Thyroid gland (tissue), 4 donors: ENCODE data around the gene TRAK1. TPM values are rescaled to one million over a fixed set of nuclear protein-coding genes. Genes with fewer than 3 reads are reported as not detected.

Source experiments
- DNase-seq, 2 donors: peaks; one replicate each; pipeline ENCODE4 v3.0.0-alpha.2; 2019
- H3K27ac ChIP-seq, 3 donors: fragments of 200-600 bp; sonication (generic); 1 replicate in 2 of 3; 2 replicates in 1 of 3; pipeline ENCODE4 v1.5.1; 2016 to 2019; ENCODE audit warnings: mild to moderate bottlenecking in 1 of 3, moderate library complexity in 1 of 3
- H3K27me3 ChIP-seq: fragments of 200-600 bp; sonication (generic); one replicate; pipeline ENCODE4 v1.5.1; 2019
- H3K36me3 ChIP-seq, 2 donors: fragments of 200-600 bp; sonication (generic); one replicate each; pipeline ENCODE4 v1.5.1; 2016 to 2019
- H3K4me1 ChIP-seq, 2 donors: fragments of 200-600 bp; sonication (generic); one replicate each; pipeline ENCODE4 v1.5.1; 2017 to 2019
- H3K4me3 ChIP-seq, 3 donors: fragments of 200-600 bp; sonication (generic); replicated peaks in 1 of 3; 1 replicate in 2 of 3; 2 replicates in 1 of 3; pipeline ENCODE4 v1.5.1; 2016; ENCODE audit warnings: mild to moderate bottlenecking in 1 of 3
- H3K9me3 ChIP-seq: fragments of 200-600 bp; sonication (generic); one replicate; pipeline ENCODE4 v1.5.1; 2017
- POLR2A ChIP-seq, 2 donors: fragments of 450-650 bp; IDR thresholded peaks; one replicate each; pipeline ENCODE4 v1.6.1; 2017; ENCODE audit warnings: antibody characterized with exemption in 2 of 2, mild to moderate bottlenecking in 2 of 2, moderate library complexity in 1 of 2
- WGBS, 2 donors: methylation state at CpG; one replicate each; pipeline ENCODE4 v1.1.5; 2017; 5-methylcytosine and 5-hydroxymethylcytosine counted together
- intact Hi-C: fragments of 100-400 bp; cut with DNase I; formaldehyde crosslinking; loops from one replicate; pipeline ENCODE4 v1.15.1; 2023
- total RNA-seq, 4 donors: library from RNA; depleted of rRNA; stranded (reverse); fragments of >200 nt; gene quantifications; one replicate each; pipeline ENCODE4 v1.2.3, GENCODE V29; 2016
- TF ChIP-seq, protein P1 (sequence below), 6 experiments: fragments of 200-600 bp in 3 of 6; fragments of 450-650 bp in 3 of 6; sonication (generic) in 3 of 6; IDR thresholded peaks; one replicate each; pipeline ENCODE4 v1.5.1; 2016 to 2019; ENCODE audit warnings: antibody characterized with exemption in 6 of 6, mild to moderate bottlenecking in 2 of 6, inconsistent platforms in 1 of 6, moderate library complexity in 1 of 6

Gene TRAK1
- total RNA-seq, 4 donors from 2014 or later = 46.1 to 87.8 (median 76.4) TPM

GRCh38 chr3:42068303-42069088 is 22.7 kb upstream of the TRAK1 start:
- Histone ChIP-seq H3K27ac (peak overlapping the region; percentile 27 to 79 (median 53)), H3K4me1 (peaks cover 56 to 64% of the 10 kb centered on the region in 2 donors), H3K27me3 (no peaks in the 10 kb centered on the region), H3K4me3 (no peak overlapping the region), H3K9me3 (no peaks in the 10 kb centered on the region), H3K36me3 (no peaks in the 10 kb centered on the region)
- intact Hi-C loops = no loop called here
- TF ChIP-seq POLR2A (IDR thresholded peaks at IDR 0.05) = no peak
- TF ChIP-seq, protein P1, sequence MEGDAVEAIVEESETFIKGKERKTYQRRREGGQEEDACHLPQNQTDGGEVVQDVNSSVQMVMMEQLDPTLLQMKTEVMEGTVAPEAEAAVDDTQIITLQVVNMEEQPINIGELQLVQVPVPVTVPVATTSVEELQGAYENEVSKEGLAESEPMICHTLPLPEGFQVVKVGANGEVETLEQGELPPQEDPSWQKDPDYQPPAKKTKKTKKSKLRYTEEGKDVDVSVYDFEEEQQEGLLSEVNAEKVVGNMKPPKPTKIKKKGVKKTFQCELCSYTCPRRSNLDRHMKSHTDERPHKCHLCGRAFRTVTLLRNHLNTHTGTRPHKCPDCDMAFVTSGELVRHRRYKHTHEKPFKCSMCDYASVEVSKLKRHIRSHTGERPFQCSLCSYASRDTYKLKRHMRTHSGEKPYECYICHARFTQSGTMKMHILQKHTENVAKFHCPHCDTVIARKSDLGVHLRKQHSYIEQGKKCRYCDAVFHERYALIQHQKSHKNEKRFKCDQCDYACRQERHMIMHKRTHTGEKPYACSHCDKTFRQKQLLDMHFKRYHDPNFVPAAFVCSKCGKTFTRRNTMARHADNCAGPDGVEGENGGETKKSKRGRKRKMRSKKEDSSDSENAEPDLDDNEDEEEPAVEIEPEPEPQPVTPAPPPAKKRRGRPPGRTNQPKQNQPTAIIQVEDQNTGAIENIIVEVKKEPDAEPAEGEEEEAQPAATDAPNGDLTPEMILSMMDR (IDR thresholded peaks at IDR 0.05) = no peak
- WGBS, 2 donors = 91 to 92% methylated on average over 7 of the region's 7 CpGs
- DNase-seq = no peak

- WGBS, 2 donors = 97 to 100% methylated on average over 2 of the region's 2 CpGs
- no peak for DNase-seq
- intact Hi-C loops = no loop called here
- Histone ChIP-seq H3K27me3 (no peaks in the 10 kb centered on the region), H3K4me3 (no peak overlapping the region), H3K4me1 (peaks cover 49 to 65% of the 10 kb centered on the region in 2 donors), H3K27ac (peak overlapping the region in 2 of 3 donors; percentile 75 to 80), H3K9me3 (no peaks in the 10 kb centered on the region), H3K36me3 (no peaks in the 10 kb centered on the region)
- TF ChIP-seq, protein P1 (IDR thresholded peaks at IDR 0.05) = no peak
- TF ChIP-seq POLR2A (IDR thresholded peaks at IDR 0.05) = no peak
Observed at GRCh38 chr3:42070089-42070488, 21.1 kb upstream of the TRAK1 start.

- no peak for DNase-seq
- TF ChIP-seq, protein P1 (IDR thresholded peaks at IDR 0.05) = no peak
- no peak for TF ChIP-seq POLR2A (IDR thresholded peaks at IDR 0.05)
- intact Hi-C loops = no loop called here
Observed at GRCh38 chr3:42070524-42070923, 20.6 kb upstream of the TRAK1 start.

DNA sequence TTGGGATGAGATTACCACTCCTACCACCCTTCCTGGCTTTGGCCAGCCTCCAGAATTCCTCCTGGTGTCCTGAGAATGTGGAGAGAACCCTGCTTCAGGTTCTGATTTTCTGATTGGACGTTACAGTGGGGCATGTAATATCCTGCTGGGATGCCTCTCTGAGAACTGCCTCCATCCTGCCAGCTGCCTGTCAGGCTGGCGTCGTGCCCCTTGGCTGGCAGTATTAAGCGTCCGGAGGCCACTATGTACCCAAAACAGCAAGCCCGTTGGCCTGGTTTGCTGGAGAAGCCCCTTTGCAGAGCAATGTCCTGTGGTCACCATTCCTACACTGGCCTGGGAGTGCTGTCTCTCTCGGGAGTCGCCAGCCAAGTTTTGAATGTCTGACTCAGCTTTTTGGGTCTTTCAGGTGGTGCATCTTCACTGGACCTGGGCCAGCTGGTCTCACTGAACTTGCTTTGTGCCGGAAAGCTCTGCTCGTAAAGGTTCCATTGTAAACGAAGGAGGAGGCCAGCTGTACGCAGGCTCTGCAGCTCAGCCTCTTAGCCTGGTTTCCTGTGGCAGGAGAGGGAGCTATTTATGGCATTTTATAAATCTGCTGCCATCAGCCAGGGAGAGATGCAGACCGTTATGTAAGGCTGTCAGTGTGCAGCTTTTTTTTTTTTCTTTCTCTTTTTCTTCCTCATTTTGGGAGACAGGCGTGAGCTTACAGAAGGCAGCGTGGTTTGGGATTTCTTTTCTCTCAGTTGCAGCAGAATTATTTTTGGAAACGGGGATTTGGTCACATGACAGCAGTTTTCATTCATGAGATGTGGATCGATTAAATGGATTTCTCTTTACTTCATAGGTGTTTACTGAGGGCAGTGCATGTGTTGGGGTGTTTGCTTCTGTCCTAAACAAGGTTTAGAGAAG is 19.0 kb upstream of the TRAK1 start:
- H3K36me3 ChIP-seq = no peaks in the 10 kb centered on the region
- TF ChIP-seq POLR2A (IDR thresholded peaks at IDR 0.05) = no peak
- TF ChIP-seq, protein P1 (IDR thresholded peaks at IDR 0.05) = no peak
- 23 to 28% methylated on average over 10 to 17 of the region's 17 CpGs for WGBS, 2 donors
- no peak overlapping the region for H3K4me3 ChIP-seq
- H3K9me3 ChIP-seq = no peaks in the 10 kb centered on the region
- intact Hi-C loops = no loop called here
- H3K27me3 ChIP-seq = no peaks in the 10 kb centered on the region
- DNase-seq = peak; percentile 65 to 80
- H3K4me1 ChIP-seq = peaks cover 36 to 52% of the 10 kb centered on the region in 2 donors
- peak overlapping the region; percentile 12 to 80 (median 75) for H3K27ac ChIP-seq

More at GRCh38 chr3:42070524-42070923, 20.6 kb upstream of the TRAK1 start:
- Histone ChIP-seq H3K4me3 (no peak overlapping the region), H3K27ac (peak overlapping the region in 2 of 3 donors; percentile 75 to 80), H3K4me1 (peaks cover 49 to 65% of the 10 kb centered on the region in 2 donors), H3K27me3 (no peaks in the 10 kb centered on the region), H3K36me3 (no peaks in the 10 kb centered on the region), H3K9me3 (no peaks in the 10 kb centered on the region)
- 100% methylated on average over 1 of the region's 1 CpG for WGBS, 2 donors
